Muscle of back (tissue), 11 donors: ENCODE measurements around the gene RGS6. TPM values are rescaled to one million over a fixed set of nuclear protein-coding genes. Genes with fewer than 3 reads are reported as not detected.
A peak's percentile ranks its signal among the peaks of the same experiment; 100 is the strongest.

Experiments used
- DNase-seq, 3 donors: peaks; one replicate each; pipeline versions ENCODE4 v3.0.0 to v3.0.0-alpha.2; 2013
- polyA plus RNA-seq, 10 donors: library from polyadenylated mRNA; unstranded; fragments of 120-200 nt; gene quantifications; one replicate each; pipeline ENCODE4 v1.2.1, GENCODE V29; 2013; ENCODE audit not compliant: insufficient read length in 10 of 10

RGS6 gene
- polyA plus RNA-seq, 10 donors, result 4.8 to 7.8 (median 5.8) TPM

DNA sequence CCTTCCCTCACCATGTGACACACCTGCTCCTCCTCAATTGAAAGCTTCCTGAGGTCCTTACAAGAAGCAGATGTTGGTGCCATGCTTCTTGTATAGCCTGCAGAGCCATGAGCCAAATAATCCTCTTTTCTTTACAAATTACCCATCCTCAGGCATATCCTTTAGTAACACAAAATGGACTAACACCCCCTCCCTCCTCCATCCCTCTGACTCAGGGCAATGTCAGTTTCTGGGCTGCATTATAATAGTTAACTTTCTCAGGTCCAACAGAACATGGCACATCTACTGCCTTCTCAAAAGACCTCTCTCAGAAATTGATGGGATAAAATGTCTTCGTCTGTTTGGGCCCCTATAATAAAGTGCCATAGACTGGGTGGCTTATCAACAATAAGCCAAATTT, 674.6 kb downstream of the RGS6 start:
- no peak for DNase-seq

DNA sequence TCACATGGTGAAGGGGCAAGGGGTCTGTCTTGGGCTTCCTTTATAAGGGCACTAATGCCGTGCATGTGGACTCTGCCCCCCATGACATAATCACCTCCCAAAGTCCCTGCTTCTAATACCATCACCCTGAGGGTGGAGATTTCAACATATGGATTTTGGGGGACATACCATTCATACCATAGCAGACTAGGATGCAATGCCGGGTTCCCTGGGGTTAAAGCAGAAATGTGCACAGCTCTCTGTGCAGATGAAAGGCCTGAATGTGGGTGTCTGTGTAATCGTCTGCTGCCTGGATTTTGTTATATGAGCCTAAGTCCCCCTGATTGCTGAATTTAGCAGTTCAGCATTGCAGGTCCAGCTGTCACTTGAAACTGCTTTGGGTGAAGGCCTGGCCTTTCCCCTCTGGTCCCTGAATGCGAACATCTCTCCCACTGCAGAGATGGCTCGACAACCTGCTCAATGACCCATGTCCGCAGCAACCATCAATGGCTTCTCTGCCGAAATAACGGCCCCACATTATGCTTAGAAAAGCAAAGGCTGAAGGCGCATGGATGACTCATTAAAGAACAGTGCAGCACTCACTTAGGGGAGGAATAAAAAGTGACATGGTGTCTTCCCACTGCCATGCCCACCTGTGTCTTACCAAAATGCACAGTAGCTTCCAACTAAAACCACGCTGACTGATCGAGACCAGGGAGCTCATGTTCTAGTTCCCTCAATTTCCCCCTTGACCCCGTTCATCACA, 675.3 kb downstream of the RGS6 start:
- DNase-seq, result no peak

DNA sequence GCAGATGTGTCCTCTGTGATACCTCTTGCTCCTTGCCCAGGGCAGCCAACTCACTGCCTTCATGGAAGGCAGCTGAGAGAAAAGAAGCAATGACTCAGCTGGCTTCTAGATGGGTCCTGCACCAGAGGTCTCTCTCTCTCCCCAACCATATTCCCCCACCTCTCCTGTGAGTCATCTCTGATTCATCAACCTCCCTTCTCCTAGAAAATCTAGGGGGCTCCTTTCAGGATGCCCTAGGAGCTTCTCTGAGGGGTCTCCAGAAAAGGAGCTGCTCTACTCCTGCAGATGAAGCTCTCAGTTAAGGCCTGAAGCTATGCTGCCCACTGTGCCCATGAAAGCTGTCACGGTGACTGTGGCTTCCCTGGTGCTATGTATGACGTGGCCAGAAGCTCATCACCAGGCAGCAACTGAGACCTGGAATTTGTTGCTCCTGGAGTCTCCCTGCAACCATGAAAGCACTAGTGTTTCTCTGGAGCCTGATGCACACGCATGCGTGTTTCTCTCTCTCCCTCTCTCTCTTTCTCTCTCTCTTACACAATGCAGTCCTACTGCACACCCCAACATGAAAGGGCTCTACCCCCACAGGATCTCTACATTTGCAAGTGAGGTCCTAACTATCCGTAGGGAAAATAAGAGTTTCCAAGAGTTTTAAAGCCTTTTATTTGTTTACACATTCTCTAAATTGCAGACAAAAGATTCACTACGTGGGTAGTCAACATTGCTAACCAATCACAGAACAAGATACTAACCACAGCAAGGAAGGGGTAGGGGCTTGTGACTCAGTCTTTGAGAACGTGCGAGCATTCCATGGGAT, 676.4 kb downstream of the RGS6 start:
- DNase-seq, result peak in 1 of 3 donors; percentile 84

DNA sequence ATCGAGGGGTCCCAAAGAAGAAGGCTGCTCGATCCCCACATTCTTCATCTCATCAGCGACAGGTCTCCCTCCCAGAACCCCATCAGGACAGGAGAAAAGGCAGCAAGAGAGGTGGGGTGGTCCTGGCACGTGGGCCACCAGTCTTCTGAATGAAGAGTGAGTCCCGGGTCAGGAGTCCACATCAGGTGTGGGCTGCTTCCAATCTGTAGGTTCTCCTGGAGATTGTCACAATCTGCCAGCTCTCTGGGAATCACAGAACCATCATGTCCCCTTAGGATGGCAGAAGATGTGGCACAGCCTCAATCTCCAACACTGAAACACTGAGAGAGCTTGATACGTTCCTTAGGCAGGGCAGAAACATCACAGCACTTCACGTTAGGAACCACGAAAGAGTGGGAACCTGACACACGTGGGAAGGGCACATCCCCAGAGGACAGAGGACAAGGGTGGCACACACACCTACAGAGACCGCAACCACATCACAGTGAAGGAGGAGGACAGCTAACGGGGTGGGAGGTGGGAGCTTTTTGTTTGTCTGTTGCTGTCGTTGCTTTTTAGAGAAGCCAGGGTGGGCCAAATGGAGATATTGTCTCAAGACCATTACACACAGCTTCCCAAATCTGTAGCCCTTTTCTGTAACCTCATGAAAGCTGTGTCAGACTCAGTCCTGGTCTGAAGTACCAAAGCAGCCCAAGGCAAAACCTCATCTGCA, 677.1 kb downstream of the RGS6 start:
- no peak for DNase-seq

DNA sequence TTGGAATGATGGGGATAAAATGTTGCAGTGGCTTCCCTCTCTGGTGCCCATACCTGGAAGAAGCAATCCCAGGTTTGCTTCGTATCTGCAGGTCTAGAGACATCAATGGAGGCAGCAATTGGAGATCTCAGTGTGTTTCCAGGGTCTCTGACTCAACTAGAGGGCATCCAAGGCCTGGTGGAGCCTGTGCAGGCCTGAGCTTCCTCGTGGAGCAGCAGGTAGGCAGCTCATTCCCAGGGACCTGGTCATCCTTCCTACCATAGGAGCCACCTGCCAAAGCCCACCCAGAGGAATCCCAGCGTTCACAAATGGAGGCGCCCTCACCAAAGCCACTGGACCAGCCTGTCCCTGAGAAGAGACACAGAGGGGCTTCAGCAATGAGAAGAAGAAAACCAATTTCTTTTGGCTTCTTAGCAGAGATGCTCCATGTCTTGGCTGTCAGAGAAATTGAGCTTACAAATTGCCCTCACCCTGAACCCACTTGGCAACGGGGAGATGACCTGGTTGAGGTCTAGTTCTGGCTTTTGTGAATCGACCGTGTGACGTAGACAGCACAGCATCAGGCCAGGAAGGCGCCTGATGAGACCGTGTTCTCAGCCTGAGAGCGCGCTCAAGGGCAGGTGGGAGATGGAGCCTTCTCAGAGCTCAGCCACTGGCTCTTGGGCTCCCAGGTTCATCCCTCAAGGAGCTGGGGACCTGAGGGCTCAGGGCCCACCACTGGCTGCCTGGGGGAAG, 678.0 kb downstream of the RGS6 start:
- DNase-seq, result no peak

DNA sequence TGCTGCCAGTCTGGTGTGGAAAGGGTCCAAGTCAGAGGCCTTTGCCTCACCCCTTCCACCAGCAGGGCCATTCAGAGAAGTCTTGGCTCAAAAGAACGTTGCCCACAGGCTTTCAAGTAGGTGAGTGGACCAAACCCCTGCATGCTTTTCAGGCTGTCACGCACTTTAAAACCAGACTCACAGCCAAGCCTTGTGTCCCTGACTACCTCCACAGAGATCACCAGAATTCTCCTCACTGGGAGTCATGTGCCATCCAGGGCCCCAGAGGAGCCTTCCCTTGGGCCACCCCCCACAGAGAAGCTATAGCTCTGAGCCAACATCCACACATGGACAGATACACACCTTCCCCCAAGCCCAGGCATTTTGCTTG, 678.6 kb downstream of the RGS6 start:
- no peak for DNase-seq

DNA sequence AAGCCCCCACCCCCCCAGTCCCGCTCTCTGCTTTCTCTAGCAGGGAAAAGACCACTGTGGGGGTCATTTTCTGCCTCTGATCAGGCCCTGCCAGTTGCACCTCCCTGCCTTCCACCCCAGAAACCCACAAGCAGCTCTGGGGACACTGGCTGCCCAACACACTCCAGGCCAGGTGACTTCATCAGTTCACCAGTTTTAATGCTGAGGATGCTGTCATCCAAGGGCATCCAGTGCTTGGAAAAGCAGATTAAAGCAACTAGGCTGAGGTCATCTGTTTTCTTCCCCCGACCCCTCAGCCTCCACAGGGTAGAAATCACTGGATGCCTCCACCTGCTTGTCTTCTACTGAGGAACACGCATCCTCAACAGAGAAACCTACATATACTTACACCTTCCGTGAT, 679.3 kb downstream of the RGS6 start:
- no peak for DNase-seq

DNA sequence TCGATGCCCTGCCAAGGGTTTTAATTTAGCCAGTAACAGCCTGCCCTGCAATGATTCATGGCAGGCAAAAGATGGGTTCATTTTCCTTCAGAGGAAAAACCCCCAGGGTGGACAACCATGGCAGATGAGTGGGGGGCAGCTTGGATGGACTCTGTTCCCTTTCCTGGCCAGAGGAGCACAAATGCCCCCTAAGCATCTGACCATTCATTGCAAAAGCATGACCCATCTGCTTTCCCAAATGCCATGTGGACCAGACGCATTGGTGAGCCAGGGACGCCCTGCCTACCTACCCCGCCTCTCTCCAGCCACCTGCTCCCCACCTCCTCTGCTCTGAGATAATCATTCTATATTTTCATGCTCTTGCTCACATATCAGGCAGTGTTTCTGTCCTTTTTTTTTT, 679.8 kb downstream of the RGS6 start:
- DNase-seq, result no peak

DNA sequence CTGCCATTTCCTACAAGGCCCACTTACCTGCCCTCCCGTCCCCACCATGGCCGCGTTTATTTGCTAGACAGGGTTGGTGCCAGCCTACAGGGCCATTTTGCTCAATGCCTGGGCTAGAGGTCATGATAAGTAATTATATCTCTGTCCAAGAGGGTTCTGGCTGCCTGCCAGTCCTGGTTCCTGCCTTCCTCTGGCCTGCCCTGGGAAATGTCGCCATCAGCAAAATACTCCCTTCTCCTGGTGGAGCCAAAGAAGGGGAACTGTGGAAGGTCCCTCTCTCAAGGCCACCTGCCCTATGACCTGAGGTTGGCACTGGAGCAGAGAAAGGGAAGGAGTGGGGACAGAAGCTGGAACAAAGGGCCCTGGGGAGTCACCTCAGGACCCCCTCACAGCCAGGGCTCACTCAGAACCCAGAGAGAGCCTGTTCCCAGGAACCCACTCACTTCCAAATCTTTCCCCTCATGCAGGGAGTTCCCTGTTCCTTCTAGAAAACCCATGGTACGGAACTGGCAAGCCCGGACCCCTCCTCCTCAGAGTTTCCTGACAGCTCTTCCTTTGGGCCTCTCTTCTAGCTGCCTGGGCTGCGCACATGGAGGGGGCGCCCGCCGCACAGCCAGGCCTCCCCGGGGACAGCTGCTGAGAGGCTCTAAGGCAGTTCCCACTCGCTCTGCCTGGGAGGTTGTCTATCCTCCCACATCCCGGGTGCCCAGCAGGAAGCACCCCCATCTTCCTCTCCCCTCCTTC, 681.2 kb downstream of the RGS6 start:
- peak in 1 of 3 donors; percentile 39 for DNase-seq

DNA sequence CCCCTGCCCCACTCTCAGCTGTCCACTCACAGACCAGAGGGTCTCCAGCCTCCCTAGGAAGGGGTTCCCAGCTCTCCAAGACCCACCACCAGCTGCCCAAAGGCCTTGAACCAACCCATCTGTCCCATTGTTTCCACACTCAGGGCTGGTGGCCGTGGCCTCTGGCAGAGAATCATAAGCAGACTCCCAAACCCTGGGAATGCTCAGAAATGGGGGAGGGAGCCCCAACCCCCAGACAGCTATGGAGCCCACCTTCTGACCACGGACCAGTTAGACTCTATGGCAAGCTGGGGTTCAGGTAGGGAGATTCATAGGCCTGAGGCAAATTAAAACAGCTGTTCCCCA, 681.7 kb downstream of the RGS6 start:
- DNase-seq, result no peak

DNA sequence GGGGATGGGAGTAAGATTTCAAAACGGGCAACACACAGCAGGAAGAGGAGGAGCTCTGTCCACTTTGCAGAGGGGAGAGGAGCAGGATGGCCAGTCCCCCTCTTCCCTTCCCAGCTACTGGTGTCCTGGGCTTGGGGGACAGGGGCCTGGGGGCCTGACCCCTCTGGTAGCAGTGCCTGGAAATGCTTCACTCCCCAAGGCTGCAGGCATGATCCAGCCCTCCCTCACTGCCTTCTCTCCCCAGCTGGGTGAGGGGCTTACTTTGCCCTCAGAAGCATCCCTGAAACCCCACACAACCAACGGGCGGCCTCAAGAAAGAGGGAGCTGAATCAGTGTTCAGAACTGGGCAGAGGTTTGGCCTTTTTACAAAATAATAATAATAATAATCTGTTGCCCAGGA, 682.1 kb downstream of the RGS6 start:
- DNase-seq, result no peak

DNA sequence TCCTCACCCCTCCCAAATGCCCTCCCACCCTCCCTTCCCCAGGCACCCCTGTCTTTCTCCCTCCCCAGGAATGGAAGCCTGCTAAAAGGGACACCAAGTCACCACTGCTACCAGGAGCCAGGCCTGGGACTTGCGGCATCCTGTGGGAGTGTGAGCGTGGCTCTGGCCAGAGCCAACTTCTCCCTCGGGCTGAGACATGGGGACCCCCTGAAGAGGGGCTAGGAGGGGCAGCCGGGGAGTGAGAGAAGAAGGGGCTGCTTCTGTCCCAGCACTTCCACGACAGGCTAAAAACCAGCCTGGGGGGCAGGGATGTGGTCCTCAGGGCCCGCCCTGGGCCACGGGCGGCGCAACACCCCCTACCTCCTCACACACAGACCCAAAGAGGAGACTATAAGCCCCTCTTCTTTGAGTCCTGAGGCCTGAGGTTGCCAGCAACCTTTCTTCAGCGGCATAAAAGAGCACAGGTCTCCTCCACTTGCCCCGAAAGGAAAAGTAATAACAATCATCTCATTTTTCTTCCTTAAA, 682.7 kb downstream of the RGS6 start:
- peak in 1 of 3 donors; percentile 11 for DNase-seq

DNA sequence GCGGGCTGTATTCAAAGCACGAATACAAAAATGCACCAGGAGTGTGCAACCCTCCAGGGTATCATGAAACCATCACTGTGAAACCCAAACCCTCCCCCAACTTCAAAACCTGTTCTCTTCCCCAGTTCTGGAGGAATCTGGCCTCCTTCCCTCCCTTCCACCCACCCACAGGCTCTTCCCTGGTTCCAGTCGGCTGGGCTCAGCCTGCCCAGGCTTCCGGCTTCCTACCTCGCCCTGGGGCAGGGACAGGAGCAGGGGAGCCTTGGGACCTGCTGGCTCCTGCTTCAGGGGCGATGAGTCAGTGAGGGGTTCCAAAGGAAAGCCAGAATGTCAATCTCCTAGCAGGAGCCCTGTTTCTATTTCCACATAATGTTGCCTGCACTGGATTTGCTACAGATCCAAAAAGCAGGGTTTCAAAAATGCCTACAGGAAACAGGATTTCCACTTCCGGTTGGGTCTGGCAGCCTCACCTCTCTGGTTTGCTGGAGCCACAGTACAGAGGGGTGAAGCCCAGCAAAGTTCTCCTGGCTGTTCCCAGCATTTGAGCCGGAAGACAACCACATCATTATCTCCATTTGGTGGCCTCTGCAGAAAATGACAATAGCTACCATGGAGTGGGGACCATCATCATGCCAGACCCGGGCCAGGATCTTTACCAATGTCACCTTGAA, 683.4 kb downstream of the RGS6 start:
- DNase-seq, result peak in 1 of 3 donors; percentile 49
